Small intestine (tissue), 7 donors: Measurements from ENCODE around the gene HOXC13. TPM values are rescaled to one million over a fixed set of nuclear protein-coding genes. Genes with fewer than 3 reads are reported as not detected.

Experiments used
- DNase-seq, 2 donors: peaks; one replicate each; pipeline versions ENCODE4 v3.0.0 to v3.0.0-alpha.2; 2013
- FAIRE-seq: peaks from 2 replicates; lab custom pipeline; 2012; peaks lifted over from hg19 to GRCh38; lab: Jason Lieb, UNC
- H3K27ac ChIP-seq, 3 donors: one replicate each; pipeline ENCODE4 v1.5.1; 2013; ENCODE audit warnings: low read length in 2 of 3, mild to moderate bottlenecking in 2 of 3, control low read depth in 1 of 3, inconsistent platforms in 1 of 3, low read depth in 1 of 3, moderate library complexity in 1 of 3
- H3K27me3 ChIP-seq, 3 donors: one replicate each; pipeline ENCODE4 v1.6.1; 2013; ENCODE audit warnings: low read length in 3 of 3, inconsistent platforms in 1 of 3; ENCODE audit not compliant: control insufficient read depth in 3 of 3, insufficient read depth in 3 of 3
- H3K36me3 ChIP-seq, 3 donors: one replicate each; pipeline ENCODE4 v1.6.1; 2013; ENCODE audit warnings: low read length in 3 of 3, inconsistent platforms in 1 of 3, low read depth in 1 of 3, mild to moderate bottlenecking in 1 of 3, moderate library complexity in 1 of 3; ENCODE audit not compliant: control insufficient read depth in 3 of 3, insufficient read depth in 2 of 3
- H3K4me1 ChIP-seq, 3 donors: one replicate each; pipeline ENCODE4 v1.6.1; 2013; ENCODE audit warnings: low read length in 2 of 3, inconsistent platforms in 1 of 3, low read depth in 1 of 3, mild to moderate bottlenecking in 1 of 3, moderate library complexity in 1 of 3; ENCODE audit not compliant: control insufficient read depth in 3 of 3, insufficient read depth in 2 of 3
- H3K4me3 ChIP-seq, 3 donors: one replicate each; pipeline ENCODE4 v1.5.1; 2013; ENCODE audit warnings: low read length in 3 of 3, control low read depth in 1 of 3, inconsistent platforms in 1 of 3, low read depth in 1 of 3, mild to moderate bottlenecking in 1 of 3, moderate library complexity in 1 of 3
- H3K9me3 ChIP-seq, 2 donors: one replicate each; pipeline ENCODE4 v1.6.1; 2013; ENCODE audit warnings: low read depth in 1 of 2, low read length in 1 of 2; ENCODE audit not compliant: control insufficient read depth in 2 of 2, insufficient read depth in 1 of 2
- WGBS, 3 donors: extraction: QIAGEN DNeasy Blood & Tissue Kit; methylation state at CpG; one replicate each; pipeline ENCODE4 v1.1.7; 2013; 5-methylcytosine and 5-hydroxymethylcytosine counted together
- polyA plus RNA-seq, 4 donors: library from polyadenylated mRNA; stranded (reverse) in 3 of 4; unstranded in 1 of 4; fragments of 200-250 nt in 3 of 4; fragments of 120-200 nt in 1 of 4; gene quantifications; one replicate each; pipeline versions ENCODE4 v1.2.1 to v1.2.3, GENCODE V29; 2013
- donor health status: healthy with polysubstance abuse.
- donor health status: control.
- donor health status: control.
- donor health status: Bipolar disorder and iron deficiency.
- donor health status: healthy.

The HOXC13 gene
- polyA plus RNA-seq, 4 donors = not detected

DNA sequence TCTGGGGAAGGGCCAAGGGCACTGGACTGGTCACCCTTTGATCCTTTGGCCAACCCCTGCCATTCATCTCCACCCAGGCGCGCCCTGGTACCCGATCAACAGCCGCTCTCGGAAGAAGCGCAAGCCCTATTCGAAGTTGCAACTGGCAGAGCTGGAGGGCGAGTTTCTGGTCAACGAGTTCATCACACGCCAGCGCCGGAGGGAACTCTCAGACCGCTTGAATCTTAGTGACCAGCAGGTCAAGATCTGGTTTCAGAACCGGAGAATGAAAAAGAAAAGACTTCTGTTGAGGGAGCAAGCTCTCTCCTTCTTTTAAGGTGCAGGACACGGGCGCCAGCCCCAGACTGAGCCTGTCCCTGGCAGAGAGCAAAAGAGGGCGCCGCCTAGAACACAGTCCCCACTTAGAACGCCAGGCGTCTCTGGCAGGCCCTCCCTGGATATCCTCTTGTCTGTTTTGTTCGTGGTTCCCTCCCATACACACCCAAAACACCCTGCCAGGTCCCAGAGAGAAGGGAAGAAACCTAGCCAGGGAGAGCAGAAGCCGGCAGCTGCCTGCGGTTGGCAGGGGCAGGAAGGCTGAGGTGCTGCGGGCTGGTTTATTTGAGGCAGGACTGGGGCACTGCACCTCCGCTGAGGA is 17.7 kb downstream of the HOXC13 start:
- no peaks in the 10 kb centered on the region for H3K9me3 ChIP-seq
- H3K4me3 ChIP-seq = no peak overlapping the region
- H3K27me3 ChIP-seq = peaks cover 17 to 99% (median 88%) of the 10 kb centered on the region in 3 donors
- WGBS, 3 donors = 4 to 9% (median 8%) methylated on average over 25 of the region's 25 CpGs
- no peaks in the 10 kb centered on the region for H3K36me3 ChIP-seq
- H3K4me1 ChIP-seq = no peaks in the 10 kb centered on the region
- no peak overlapping the region for H3K27ac ChIP-seq
- no peak for DNase-seq
- FAIRE-seq = no peak

DNA sequence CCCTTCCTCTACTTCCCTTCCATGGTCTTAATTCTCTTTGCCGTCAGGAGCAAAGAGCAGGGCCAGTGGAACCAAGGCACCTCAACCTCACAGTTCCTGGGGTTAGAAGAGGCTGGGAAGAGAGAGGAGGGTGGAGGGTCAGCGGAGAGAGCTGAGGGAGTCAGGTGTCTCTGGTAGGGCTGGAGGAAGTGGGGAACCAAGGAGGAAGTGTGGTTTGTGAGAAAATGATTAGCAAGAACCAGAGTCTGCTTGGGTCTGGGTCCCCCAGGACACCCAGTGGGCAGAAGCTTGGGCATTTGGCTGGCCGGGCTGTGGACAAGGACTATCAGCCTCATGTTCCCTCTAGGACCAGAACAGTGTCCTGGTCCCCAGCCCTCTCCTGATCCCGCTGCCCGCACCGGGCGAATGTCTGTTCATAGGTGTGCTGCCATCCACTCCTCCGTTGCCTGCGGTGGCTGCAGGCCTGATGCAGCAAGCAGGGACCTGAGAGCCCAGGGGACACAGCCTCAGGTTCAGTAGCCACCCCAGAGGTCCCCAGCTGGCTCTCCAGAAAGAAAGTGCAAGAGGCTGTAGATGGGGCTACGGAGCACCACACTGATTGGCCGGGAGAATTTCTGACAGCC is 18.4 kb downstream of the HOXC13 start:
- no peaks in the 10 kb centered on the region for H3K4me1 ChIP-seq
- no peak overlapping the region for H3K4me3 ChIP-seq
- 10 to 23% (median 12%) methylated on average over 11 of the region's 11 CpGs for WGBS, 3 donors
- DNase-seq (no peak), FAIRE-seq (no peak)
- H3K27ac ChIP-seq = no peak overlapping the region
- H3K27me3 ChIP-seq = peaks cover 14 to 99% (median 88%) of the 10 kb centered on the region in 3 donors
- H3K36me3 ChIP-seq = no peaks in the 10 kb centered on the region
- no peaks in the 10 kb centered on the region for H3K9me3 ChIP-seq

- 14 to 20% (median 16%) methylated on average over 3 of the region's 3 CpGs for WGBS, 3 donors
- no peaks in the 10 kb centered on the region for H3K9me3 ChIP-seq
- DNase-seq (no peak), FAIRE-seq (no peak)
- H3K4me1 ChIP-seq = peaks cover 0 to under 1% (median 0%) of the 10 kb centered on the region in 3 donors
- H3K36me3 ChIP-seq = no peaks in the 10 kb centered on the region
- peaks cover 14 to 99% (median 83%) of the 10 kb centered on the region in 3 donors for H3K27me3 ChIP-seq
- H3K4me3 ChIP-seq = no peak overlapping the region
- H3K27ac ChIP-seq = no peak overlapping the region
Measured at GRCh38 chr12:53958128-53958527, 19.5 kb downstream of the HOXC13 start.

GRCh38 chr12:53959314-53959713 is 20.7 kb downstream of the HOXC13 start:
- no peak overlapping the region for H3K4me3 ChIP-seq
- no peaks in the 10 kb centered on the region for H3K9me3 ChIP-seq
- DNase-seq (no peak), FAIRE-seq (no peak)
- peaks cover 0 to 4% (median 0%) of the 10 kb centered on the region in 3 donors for H3K4me1 ChIP-seq
- peaks cover 14 to 99% (median 83%) of the 10 kb centered on the region in 3 donors for H3K27me3 ChIP-seq
- 8 to 16% (median 10%) methylated on average over 4 of the region's 4 CpGs for WGBS, 3 donors
- no peak overlapping the region for H3K27ac ChIP-seq
- H3K36me3 ChIP-seq = no peaks in the 10 kb centered on the region

DNA sequence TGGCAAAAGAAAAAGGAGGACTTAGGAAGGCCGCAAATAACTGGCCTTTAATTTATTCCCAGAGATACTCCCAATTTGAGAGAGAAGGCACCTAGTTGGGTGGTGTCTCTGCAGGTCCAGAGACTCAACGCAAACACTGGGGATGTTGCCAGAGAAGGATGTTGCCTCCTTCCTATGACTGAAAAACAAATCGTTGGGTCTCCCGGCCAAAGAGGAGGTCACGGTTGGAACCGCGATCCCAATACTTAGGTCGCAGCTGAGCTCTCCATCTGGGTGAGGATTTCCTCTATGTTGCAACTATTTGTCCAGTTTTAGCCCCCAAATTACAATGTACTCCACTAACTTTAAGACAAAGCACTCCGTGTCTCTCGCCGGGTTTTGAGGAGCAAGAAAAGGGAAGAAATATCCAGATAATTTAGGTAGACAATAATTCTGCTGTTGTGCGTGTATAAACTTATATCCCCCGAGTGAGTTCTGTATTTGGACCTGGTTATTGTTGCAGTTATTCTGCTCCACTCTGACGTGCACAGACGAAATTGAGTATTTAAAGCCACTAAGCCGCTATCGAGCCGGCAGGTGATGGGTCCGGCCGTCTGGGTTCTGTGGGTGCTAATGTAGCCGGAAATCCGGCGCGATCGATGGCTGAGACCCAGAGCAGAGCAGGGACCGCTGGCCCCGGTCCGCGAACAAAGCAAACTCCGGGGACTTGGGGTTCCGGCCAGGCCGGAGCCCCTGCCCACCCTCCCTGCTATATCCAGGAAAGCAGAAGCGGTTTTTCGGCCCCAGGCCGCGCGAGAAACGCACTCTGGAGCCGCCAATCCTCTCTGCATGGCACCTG is 21.8 kb downstream of the HOXC13 start:
- 10 to 13% (median 13%) methylated on average over 35 to 39 of the region's 39 CpGs for WGBS, 3 donors
- FAIRE-seq = no peak

GRCh38 chr12:53961025-53961761 is 22.6 kb downstream of the HOXC13 start:
- WGBS, 3 donors = 3 to 5% (median 4%) methylated on average over 64 to 72 of the region's 72 CpGs
- H3K27me3 ChIP-seq = peaks cover 7 to 100% (median 81%) of the 10 kb centered on the region in 3 donors
- FAIRE-seq = no peak

More for the DNA sequence above, 21.8 kb downstream of the HOXC13 start:
- H3K36me3 ChIP-seq = no peaks in the 10 kb centered on the region
- no peak overlapping the region for H3K4me3 ChIP-seq
- H3K27me3 ChIP-seq = peaks cover 7 to 100% (median 82%) of the 10 kb centered on the region in 3 donors
- no peak for DNase-seq
- no peaks in the 10 kb centered on the region for H3K9me3 ChIP-seq
- no peak overlapping the region for H3K27ac ChIP-seq
- peaks cover 0 to 4% (median 0%) of the 10 kb centered on the region in 3 donors for H3K4me1 ChIP-seq

GRCh38 chr12:53963005-53963404 is 24.4 kb downstream of the HOXC13 start:
- Histone ChIP-seq H3K36me3 (no peaks in the 10 kb centered on the region), H3K4me3 (no peak overlapping the region), H3K27ac (no peak overlapping the region), H3K4me1 (peaks cover 0 to 4% (median 0%) of the 10 kb centered on the region in 3 donors), H3K27me3 (peaks cover 3 to 100% (median 81%) of the 10 kb centered on the region in 3 donors), H3K9me3 (no peaks in the 10 kb centered on the region)
- 23 to 36% (median 24%) methylated on average over 7 of the region's 7 CpGs for WGBS, 3 donors
- DNase-seq (no peak), FAIRE-seq (no peak)

More at GRCh38 chr12:53961025-53961761, 22.6 kb downstream of the HOXC13 start:
- H3K9me3 ChIP-seq = no peaks in the 10 kb centered on the region
- no peak for DNase-seq
- no peak overlapping the region for H3K4me3 ChIP-seq
- no peak overlapping the region for H3K27ac ChIP-seq
- H3K4me1 ChIP-seq = peaks cover 0 to 4% (median 0%) of the 10 kb centered on the region in 3 donors
- no peaks in the 10 kb centered on the region for H3K36me3 ChIP-seq
